HEK293 (cell line): ENCODE measurements around the gene BBIP1.

Experiments
- ELK4 ChIP-seq: IDR thresholded peaks from 2 replicates; pipeline ENCODE4 v1.6.1; 2011; ENCODE audit warnings: mild to moderate bottlenecking, low read depth, low read length, borderline replicate concordance
- GFI1B ChIP-seq: fragments of 450-650 bp; formaldehyde crosslinking; IDR thresholded peaks from 2 replicates; pipeline ENCODE4 v1.5.1; 2016; ENCODE audit warnings: missing biosample characterization, missing genetic modification characterization
- GLI2 ChIP-seq: fragments of 450-650 bp; formaldehyde crosslinking; IDR thresholded peaks from 2 replicates; pipeline ENCODE4; 2017; ENCODE audit warnings: missing biosample characterization, missing genetic modification characterization, low read depth, borderline replicate concordance
- GLIS2 ChIP-seq: fragments of 450-650 bp; formaldehyde crosslinking; IDR thresholded peaks from 2 replicates; pipeline ENCODE4 v1.5.1; 2016; ENCODE audit warnings: missing biosample characterization, missing genetic modification characterization
- HOXC10 ChIP-seq: sonication (generic); formaldehyde crosslinking; IDR thresholded peaks from 2 replicates; pipeline ENCODE4 v1.8.1; 2023; ENCODE audit warnings: mild to moderate bottlenecking, missing genetic modification reagents
- KLF10 ChIP-seq: fragments of 450-650 bp; IDR thresholded peaks from 2 replicates; pipeline ENCODE4 v1.5.1; 2018; ENCODE audit warnings: missing biosample characterization, mild to moderate bottlenecking, missing genetic modification characterization
- KLF8 ChIP-seq: fragments of 450-650 bp; formaldehyde crosslinking; IDR thresholded peaks from 2 replicates; pipeline ENCODE4 v1.5.1; 2016; ENCODE audit warnings: missing biosample characterization, missing genetic modification characterization
- PRDM10 ChIP-seq: fragments of 450-650 bp; formaldehyde crosslinking; IDR thresholded peaks from 2 replicates; pipeline ENCODE4 v1.5.1; 2016; ENCODE audit warnings: missing biosample characterization, missing genetic modification characterization
- SP2 ChIP-seq: fragments of 450-650 bp; formaldehyde crosslinking; IDR thresholded peaks from 2 replicates; pipeline ENCODE4 v1.5.1; 2016; ENCODE audit warnings: missing biosample characterization, missing genetic modification characterization
- ZBTB20 ChIP-seq: fragments of 450-650 bp; formaldehyde crosslinking; IDR thresholded peaks from 2 replicates; pipeline ENCODE4 v1.5.1; 2016; ENCODE audit warnings: missing biosample characterization, missing genetic modification characterization
- ZBTB26 ChIP-seq: fragments of 450-650 bp; formaldehyde crosslinking; optimal IDR thresholded peaks from 2 replicates; pipeline ENCODE3; 2016; ENCODE audit warnings: missing biosample characterization, mild to moderate bottlenecking, missing genetic modification characterization
- ZBTB7A ChIP-seq: fragments of 450-650 bp; formaldehyde crosslinking; IDR thresholded peaks from 2 replicates; pipeline ENCODE4 v1.5.1; 2016; ENCODE audit warnings: low read depth, missing biosample characterization, missing genetic modification characterization
- ZFHX2 ChIP-seq: fragments of 450-650 bp; formaldehyde crosslinking; conservative IDR thresholded peaks from 2 replicates; pipeline ENCODE4 v1.5.1; 2016; ENCODE audit warnings: missing biosample characterization, missing genetic modification characterization
- ZFP41 ChIP-seq: fragments of 450-650 bp; formaldehyde crosslinking; IDR thresholded peaks from 2 replicates; pipeline ENCODE4 v1.5.1; 2016; ENCODE audit warnings: missing biosample characterization, missing genetic modification characterization, borderline replicate concordance
- ZNF132 ChIP-seq: fragments of 450-650 bp; formaldehyde crosslinking; IDR thresholded peaks from 2 replicates; pipeline ENCODE4 v1.5.1; 2017; ENCODE audit warnings: missing biosample characterization, missing genetic modification characterization, borderline replicate concordance
- ZNF138 ChIP-seq: fragments of 450-650 bp; formaldehyde crosslinking; IDR thresholded peaks from 2 replicates; pipeline ENCODE4 v1.5.1; 2016; ENCODE audit warnings: missing biosample characterization, missing genetic modification characterization, borderline replicate concordance
- ZNF174 ChIP-seq: fragments of 450-650 bp; formaldehyde crosslinking; IDR thresholded peaks from 2 replicates; pipeline ENCODE4 v1.5.0; 2017; ENCODE audit warnings: missing biosample characterization, mild to moderate bottlenecking, missing genetic modification characterization
- ZNF175 ChIP-seq: fragments of 450-650 bp; formaldehyde crosslinking; IDR thresholded peaks from 2 replicates; pipeline ENCODE4 v1.5.1; 2016; ENCODE audit warnings: missing biosample characterization, missing genetic modification characterization
- ZNF19 ChIP-seq: fragments of 450-650 bp; formaldehyde crosslinking; IDR thresholded peaks from 2 replicates; pipeline ENCODE4; 2016; ENCODE audit warnings: missing biosample characterization, missing genetic modification characterization, low read depth
- ZNF214 ChIP-seq: fragments of 450-650 bp; formaldehyde crosslinking; IDR thresholded peaks from 2 replicates; pipeline ENCODE4 v1.5.1; 2017; ENCODE audit warnings: missing biosample characterization, mild to moderate bottlenecking, missing genetic modification characterization, borderline replicate concordance
- ZNF274 ChIP-seq, 2 experiments: fragments of 200-500 bp in 1 of 2; fragments of 450-650 bp in 1 of 2; sonication (Bioruptor generic) in 1 of 2; formaldehyde crosslinking in 1 of 2; IDR thresholded peaks; 2 replicates each; pipeline versions ENCODE4 v1.5.1 to v1.6.1; 2014 to 2016; ENCODE audit warnings: borderline replicate concordance in 1 of 2, inconsistent platforms in 1 of 2, low read length in 1 of 2, missing biosample characterization in 1 of 2, missing genetic modification characterization in 1 of 2
- ZNF302 ChIP-seq: fragments of 450-650 bp; formaldehyde crosslinking; IDR thresholded peaks from 2 replicates; pipeline ENCODE4 v1.5.1; 2016; ENCODE audit warnings: missing biosample characterization, missing genetic modification characterization, low read depth
- ZNF362 ChIP-seq: fragments of 450-650 bp; formaldehyde crosslinking; IDR thresholded peaks from 2 replicates; pipeline ENCODE4 v1.5.1; 2016; ENCODE audit warnings: missing biosample characterization, missing genetic modification characterization
- ZNF394 ChIP-seq: fragments of 450-650 bp; formaldehyde crosslinking; IDR thresholded peaks from 2 replicates; pipeline ENCODE4 v1.5.1; 2016; ENCODE audit warnings: missing biosample characterization, missing genetic modification characterization, mild to moderate bottlenecking, moderate library complexity, borderline replicate concordance
- ZNF404 ChIP-seq: fragments of 450-650 bp; formaldehyde crosslinking; IDR thresholded peaks from 2 replicates; pipeline ENCODE4 v1.5.1; 2017; ENCODE audit warnings: missing biosample characterization, missing genetic modification characterization
- ZNF530 ChIP-seq: fragments of 450-650 bp; formaldehyde crosslinking; IDR thresholded peaks from 2 replicates; pipeline ENCODE4 v1.5.1; 2016; ENCODE audit warnings: low read depth, missing biosample characterization, missing genetic modification characterization
- ZNF560 ChIP-seq: fragments of 450-650 bp; formaldehyde crosslinking; IDR thresholded peaks from 2 replicates; pipeline ENCODE4 v1.5.1; 2017; ENCODE audit warnings: missing biosample characterization, missing genetic modification characterization, borderline replicate concordance
- ZNF571 ChIP-seq: fragments of 450-650 bp; formaldehyde crosslinking; IDR thresholded peaks from 2 replicates; pipeline ENCODE4 v1.5.0; 2017; ENCODE audit warnings: missing biosample characterization, missing genetic modification characterization
- ZNF791 ChIP-seq: fragments of 450-650 bp; formaldehyde crosslinking; IDR thresholded peaks from 2 replicates; pipeline ENCODE4 v1.5.1; 2016; ENCODE audit warnings: missing biosample characterization, missing genetic modification characterization
- TF ChIP-seq, protein P1 (sequence below): fragments of 450-650 bp; formaldehyde crosslinking; IDR thresholded peaks from 2 replicates; pipeline ENCODE4 v1.5.1; 2016; ENCODE audit warnings: missing biosample characterization, missing genetic modification characterization

The BBIP1 gene

GRCh38 chr10:110872145-110872983 is 46.6 kb downstream of the BBIP1 start (continued):
- TF ChIP-seq ZBTB26 (tag by site-specific recombination) (peak; percentile 90), ZNF138 (no peak), ZNF175 (tag by site-specific recombination) (no peak), HOXC10 (CRISPR knock-in tag) (no peak), KLF10 (tag by site-specific recombination) (peak; percentile 83), ZNF404 (tag by site-specific recombination) (no peak), ZNF302 (tag by site-specific recombination) (no peak), ZNF19 (tag by site-specific recombination) (no peak), ZNF394 (no peak), GFI1B (tag by site-specific recombination) (peak; percentile 26; the same call in 1 of the 2 replicates), ZNF214 (tag by site-specific recombination) (no peak), ZNF560 (tag by site-specific recombination) (no peak), ZNF362 (tag by site-specific recombination) (no peak), GLIS2 (tag by site-specific recombination) (peak; percentile 94), ZNF132 (tag by site-specific recombination) (no peak), KLF8 (tag by site-specific recombination) (peak; percentile 58; the same call in 1 of the 2 replicates), ELK4 (no peak), ZNF274 (IDR thresholded peaks at IDR 0.05; ENCODE audit: low read length) (no peak), ZNF274 (tag by site-specific recombination; IDR thresholded peaks at IDR 0.05; ENCODE audit: borderline replicate concordance) (no peak), ZNF571 (tag by site-specific recombination) (no peak), ZFP41 (tag by site-specific recombination) (no peak), SP2 (tag by site-specific recombination) (peak; percentile 91), ZFHX2 (tag by site-specific recombination) (peak; percentile 76), ZBTB7A (tag by site-specific recombination) (peak; percentile 7; the same call in 1 of the 2 replicates), ZBTB20 (tag by site-specific recombination) (peak; percentile 93), PRDM10 (tag by site-specific recombination) (peak; percentile 96), ZNF530 (tag by site-specific recombination) (no peak), ZNF174 (tag by site-specific recombination) (no peak), GLI2 (tag by site-specific recombination) (no peak), ZNF791 (tag by site-specific recombination) (no peak)
- TF ChIP-seq, protein P1, sequence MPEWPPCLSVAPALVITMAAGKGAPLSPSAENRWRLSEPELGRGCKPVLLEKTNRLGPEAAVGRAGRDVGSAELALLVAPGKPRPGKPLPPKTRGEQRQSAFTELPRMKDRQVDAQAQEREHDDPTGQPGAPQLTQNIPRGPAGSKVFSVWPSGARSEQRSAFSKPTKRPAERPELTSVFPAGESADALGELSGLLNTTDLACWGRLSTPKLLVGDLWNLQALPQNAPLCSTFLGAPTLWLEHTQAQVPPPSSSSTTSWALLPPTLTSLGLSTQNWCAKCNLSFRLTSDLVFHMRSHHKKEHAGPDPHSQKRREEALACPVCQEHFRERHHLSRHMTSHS (tag by site-specific recombination) = no peak
